PC-9 (cell line): ENCODE data around the gene ASTN2. TPM values are rescaled to one million over a fixed set of nuclear protein-coding genes. Genes with fewer than 3 reads are reported as not detected.
A peak's percentile ranks its signal among the peaks of the same experiment; 100 is the strongest.

Experiments
- BruUV-seq: library from RNA; stranded (reverse); fragments of 400-500 nt; replicated peaks from 2 replicates; lab custom pipeline; 2021; lab: Mats Ljungman, UMichigan
- CTCF ChIA-PET: fragments of 300-600 bp; sonication (Branson Sonifier 250); formaldehyde crosslinking; loops from one replicate; lab custom pipeline; 2022; ENCODE audit warnings: antibody characterized with exemption; lab: Charles Lee
- POLR2A ChIA-PET: fragments of 300-600 bp; sonication (Branson Sonifier 250); formaldehyde crosslinking; loops from one replicate; lab custom pipeline; 2022; ENCODE audit warnings: antibody characterized with exemption; ENCODE audit not compliant: unreplicated experiment; lab: Charles Lee
- DNase-seq, 2 experiments: peaks; one replicate each; pipeline versions ENCODE4 v3.0.0 to v3.0.0-alpha.2; 2015 to 2022; ENCODE audit warnings: mixed read lengths in 1 of 2
- H2AFZ ChIP-seq: fragments of 200-600 bp; sonication (generic); 2 replicates; pipeline ENCODE4 v1.8.1; 2017; ENCODE audit warnings: antibody characterized with exemption
- H3F3A ChIP-seq: fragments of 200-600 bp; sonication (generic); 2 replicates; pipeline ENCODE4 v1.8.1; 2017; ENCODE audit warnings: antibody characterized with exemption, mild to moderate bottlenecking, low read depth; ENCODE audit not compliant: insufficient read depth
- H3K27ac ChIP-seq: fragments of 200-600 bp; sonication (generic); 2 replicates; pipeline ENCODE4 v1.6.1; 2016; ENCODE audit warnings: mixed run types
- H3K27me3 ChIP-seq: fragments of 200-600 bp; sonication (generic); 2 replicates; pipeline ENCODE4 v1.6.1; 2016; ENCODE audit warnings: low read depth, mixed run types; ENCODE audit not compliant: insufficient read depth
- H3K36me3 ChIP-seq: fragments of 200-600 bp; sonication (generic); 2 replicates; pipeline ENCODE4 v1.6.1; 2016; ENCODE audit warnings: low read depth, mixed run types
- H3K4me1 ChIP-seq: fragments of 200-600 bp; sonication (generic); replicated peaks from 2 replicates; pipeline ENCODE4 v1.6.1; 2016; ENCODE audit warnings: mixed run types; ENCODE audit not compliant: insufficient read depth
- H3K4me2 ChIP-seq: fragments of 200-600 bp; sonication (generic); 2 replicates; pipeline ENCODE4 v1.6.1; 2017; ENCODE audit warnings: mixed run types
- H3K4me3 ChIP-seq: fragments of 200-600 bp; sonication (generic); 2 replicates; pipeline ENCODE4 v1.6.1; 2016; ENCODE audit warnings: mixed run types
- H3K79me2 ChIP-seq: fragments of 200-600 bp; sonication (generic); 2 replicates; pipeline ENCODE4 v1.6.1; 2017; ENCODE audit warnings: low read depth, mixed run types
- H3K9me2 ChIP-seq: fragments of 200-600 bp; sonication (generic); 2 replicates; pipeline ENCODE4 v1.8.1; 2017; ENCODE audit warnings: mild to moderate bottlenecking; ENCODE audit not compliant: insufficient read depth
- H3K9me3 ChIP-seq: fragments of 200-600 bp; sonication (generic); 2 replicates; pipeline ENCODE4 v1.8.1; 2016; ENCODE audit warnings: low read depth; ENCODE audit not compliant: insufficient read depth
- H4K20me1 ChIP-seq: fragments of 200-600 bp; sonication (generic); 2 replicates; pipeline ENCODE4 v1.8.1; 2017; ENCODE audit not compliant: insufficient read depth
- CTCF ChIP-seq: fragments of 200-600 bp; sonication (generic); conservative IDR thresholded peaks from 2 replicates; pipeline ENCODE4 v1.6.1; 2017; ENCODE audit warnings: mixed run types, antibody characterized with exemption, mild to moderate bottlenecking, moderate library complexity
- EZH2 ChIP-seq: fragments of 200-600 bp; sonication (generic); IDR thresholded peaks from 2 replicates; pipeline ENCODE4 v1.8.0; 2017; ENCODE audit warnings: antibody characterized with exemption, low read depth
- intact Hi-C: fragments of 100-400 bp; cut with micrococcal nuclease; formaldehyde crosslinking; loops from one replicate; pipeline ENCODE4 v1.10.0; 2022; ENCODE audit not compliant: unreplicated experiment
- total RNA-seq: library from RNA; stranded (reverse); gene quantifications from 2 replicates; pipeline ENCODE4 v1.2.3, GENCODE V29; 2021

ASTN2 gene
- total RNA-seq, 1 experiment from 2014 or later: 6.2 TPM

GRCh38 chr9:116502746-116503145, 912.1 kb downstream of the ASTN2 start:
- ChIA-PET CTCF (no interaction called here), POLR2A (no interaction called here)
- Histone ChIP-seq H3K9me3 (no peaks in the 10 kb centered on the region), H3K9me2 (no peaks in the 10 kb centered on the region), H2AFZ (no peak overlapping the region), H4K20me1 (no peaks in the 10 kb centered on the region), H3K4me3 (no peak overlapping the region), H3K36me3 (no peaks in the 10 kb centered on the region), H3F3A (no peaks in the 10 kb centered on the region), H3K79me2 (no peaks in the 10 kb centered on the region), H3K4me2 (no peak overlapping the region), H3K4me1 (no peaks in the 10 kb centered on the region), H3K27ac (no peak overlapping the region), H3K27me3 (no peaks in the 10 kb centered on the region)
- no peak for TF ChIP-seq EZH2
- DNase-seq: no peak
- intact Hi-C loops: no loop called here
- BruUV-seq: no TSS peak

GRCh38 chr9:116501871-116502270, 913.0 kb downstream of the ASTN2 start:
- intact Hi-C loops: no loop called here
- H3K4me1 ChIP-seq: no peaks in the 10 kb centered on the region
- H3K4me3 ChIP-seq: no peak overlapping the region
- BruUV-seq: no TSS peak
- no peaks in the 10 kb centered on the region for H3K27me3 ChIP-seq
- POLR2A ChIA-PET: no interaction called here
- H3K36me3 ChIP-seq: no peaks in the 10 kb centered on the region
- H3K79me2 ChIP-seq: no peaks in the 10 kb centered on the region
- no peak overlapping the region for H3K4me2 ChIP-seq
- no peaks in the 10 kb centered on the region for H3K9me3 ChIP-seq
- H3K9me2 ChIP-seq: no peaks in the 10 kb centered on the region
- no peaks in the 10 kb centered on the region for H4K20me1 ChIP-seq
- no peak overlapping the region for H2AFZ ChIP-seq
- CTCF ChIA-PET: no interaction called here
- no peak overlapping the region for H3K27ac ChIP-seq
- no peaks in the 10 kb centered on the region for H3F3A ChIP-seq
- DNase-seq: peak in 1 of 2 experiments; percentile 40
- TF ChIP-seq CTCF (no peak), EZH2 (no peak)

- TF ChIP-seq CTCF: no peak
- TF ChIP-seq EZH2: no peak
- H3K27ac ChIP-seq: no peak overlapping the region
- no peaks in the 10 kb centered on the region for H3K79me2 ChIP-seq
- no peaks in the 10 kb centered on the region for H3F3A ChIP-seq
- no peak for DNase-seq
- no peaks in the 10 kb centered on the region for H3K36me3 ChIP-seq
- no peak overlapping the region for H3K4me2 ChIP-seq
- no peak overlapping the region for H2AFZ ChIP-seq
- intact Hi-C loops: no loop called here
- POLR2A ChIA-PET: no interaction called here
- no peaks in the 10 kb centered on the region for H4K20me1 ChIP-seq
- BruUV-seq: no TSS peak
- no peaks in the 10 kb centered on the region for H3K27me3 ChIP-seq
- H3K9me2 ChIP-seq: no peaks in the 10 kb centered on the region
- H3K9me3 ChIP-seq: no peaks in the 10 kb centered on the region
- CTCF ChIA-PET: no interaction called here
- no peak overlapping the region for H3K4me3 ChIP-seq
- H3K4me1 ChIP-seq: no peaks in the 10 kb centered on the region
Measured at GRCh38 chr9:116499986-116500871, 914.6 kb downstream of the ASTN2 start.
